Measurements from ENCODE around the gene DNAJC24. TPM values are rescaled to one million over a fixed set of nuclear protein-coding genes. Genes with fewer than 3 reads are reported as not detected.

The DNAJC24 gene
- total and polyA plus RNA-seq, 10 of the 15 experiments (the other 5 are each of a cell fraction or from before 2014, with no cell fraction given), result 10.0 to 25.4 (median 13.8) TPM

GRCh38 chr11:31479066-31479465 lies 109.4 kb downstream of the DNAJC24 start (continued):
- TF ChIP-seq TAF1 (IDR thresholded peaks at IDR 0.05; ENCODE audit: borderline replicate concordance, low read depth, low read length), result no peak
- no peak for TF ChIP-seq IRF5 (IDR thresholded peaks at IDR 0.05; ENCODE audit: borderline replicate concordance)
- TF ChIP-seq SPI1 (IDR thresholded peaks at IDR 0.05; ENCODE audit: borderline replicate concordance, insufficient read depth, low read depth, low read length), result no peak
- TF ChIP-seq, protein P1, sequence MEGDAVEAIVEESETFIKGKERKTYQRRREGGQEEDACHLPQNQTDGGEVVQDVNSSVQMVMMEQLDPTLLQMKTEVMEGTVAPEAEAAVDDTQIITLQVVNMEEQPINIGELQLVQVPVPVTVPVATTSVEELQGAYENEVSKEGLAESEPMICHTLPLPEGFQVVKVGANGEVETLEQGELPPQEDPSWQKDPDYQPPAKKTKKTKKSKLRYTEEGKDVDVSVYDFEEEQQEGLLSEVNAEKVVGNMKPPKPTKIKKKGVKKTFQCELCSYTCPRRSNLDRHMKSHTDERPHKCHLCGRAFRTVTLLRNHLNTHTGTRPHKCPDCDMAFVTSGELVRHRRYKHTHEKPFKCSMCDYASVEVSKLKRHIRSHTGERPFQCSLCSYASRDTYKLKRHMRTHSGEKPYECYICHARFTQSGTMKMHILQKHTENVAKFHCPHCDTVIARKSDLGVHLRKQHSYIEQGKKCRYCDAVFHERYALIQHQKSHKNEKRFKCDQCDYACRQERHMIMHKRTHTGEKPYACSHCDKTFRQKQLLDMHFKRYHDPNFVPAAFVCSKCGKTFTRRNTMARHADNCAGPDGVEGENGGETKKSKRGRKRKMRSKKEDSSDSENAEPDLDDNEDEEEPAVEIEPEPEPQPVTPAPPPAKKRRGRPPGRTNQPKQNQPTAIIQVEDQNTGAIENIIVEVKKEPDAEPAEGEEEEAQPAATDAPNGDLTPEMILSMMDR (IDR thresholded peaks at IDR 0.05 in 2 of 3, conservative IDR thresholded peaks at IDR 0.05 in 1 of 3; ENCODE audit: control insufficient read depth in 2 of 3, extremely low read depth in 1 of 3, insufficient read depth in 1 of 3, low read depth in 3 of 3, low read length in 3 of 3), result no peak
- no peak for TF ChIP-seq KAT2A (conservative IDR thresholded peaks at IDR 0.05; ENCODE audit: control insufficient read depth, low read depth, low read length)
- TF ChIP-seq, protein P2, sequence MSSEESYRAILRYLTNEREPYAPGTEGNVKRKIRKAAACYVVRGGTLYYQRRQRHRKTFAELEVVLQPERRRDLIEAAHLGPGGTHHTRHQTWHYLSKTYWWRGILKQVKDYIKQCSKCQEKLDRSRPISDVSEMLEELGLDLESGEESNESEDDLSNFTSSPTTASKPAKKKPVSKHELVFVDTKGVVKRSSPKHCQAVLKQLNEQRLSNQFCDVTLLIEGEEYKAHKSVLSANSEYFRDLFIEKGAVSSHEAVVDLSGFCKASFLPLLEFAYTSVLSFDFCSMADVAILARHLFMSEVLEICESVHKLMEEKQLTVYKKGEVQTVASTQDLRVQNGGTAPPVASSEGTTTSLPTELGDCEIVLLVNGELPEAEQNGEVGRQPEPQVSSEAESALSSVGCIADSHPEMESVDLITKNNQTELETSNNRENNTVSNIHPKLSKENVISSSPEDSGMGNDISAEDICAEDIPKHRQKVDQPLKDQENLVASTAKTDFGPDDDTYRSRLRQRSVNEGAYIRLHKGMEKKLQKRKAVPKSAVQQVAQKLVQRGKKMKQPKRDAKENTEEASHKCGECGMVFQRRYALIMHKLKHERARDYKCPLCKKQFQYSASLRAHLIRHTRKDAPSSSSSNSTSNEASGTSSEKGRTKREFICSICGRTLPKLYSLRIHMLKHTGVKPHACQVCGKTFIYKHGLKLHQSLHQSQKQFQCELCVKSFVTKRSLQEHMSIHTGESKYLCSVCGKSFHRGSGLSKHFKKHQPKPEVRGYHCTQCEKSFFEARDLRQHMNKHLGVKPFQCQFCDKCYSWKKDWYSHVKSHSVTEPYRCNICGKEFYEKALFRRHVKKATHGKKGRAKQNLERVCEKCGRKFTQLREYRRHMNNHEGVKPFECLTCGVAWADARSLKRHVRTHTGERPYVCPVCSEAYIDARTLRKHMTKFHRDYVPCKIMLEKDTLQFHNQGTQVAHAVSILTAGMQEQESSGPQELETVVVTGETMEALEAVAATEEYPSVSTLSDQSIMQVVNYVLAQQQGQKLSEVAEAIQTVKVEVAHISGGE (CRISPR knock-in tag; IDR thresholded peaks at IDR 0.05), result no peak
- no peak for TF ChIP-seq CHD1 (IDR thresholded peaks at IDR 0.05; ENCODE audit: low read depth, low read length)

Data from GM12878 (cell line).